Measurements from ENCODE around the gene ACYP2. TPM values are rescaled to one million over a fixed set of nuclear protein-coding genes. Genes with fewer than 3 reads are reported as not detected.
"Not testable (repeated sequence)": the region's sequence is repeated elsewhere in the genome, so short reads cannot be mapped to it uniquely, and the experiment has no call there.

Gene ACYP2
- total RNA-seq, 1 experiment from 2014 or later = 4.7 TPM

- no peak for DNase-seq (ENCODE audit: low read depth)
These were observed 197.7 kb downstream of the ACYP2 start for GRCh38 chr2:54313147-54313546.

- no peak for DNase-seq (ENCODE audit: low read depth)
These were observed 202.6 kb downstream of the ACYP2 start for GRCh38 chr2:54317973-54318372.

GRCh38 chr2:54318821-54319220, 203.4 kb downstream of the ACYP2 start:
- no peak for DNase-seq (ENCODE audit: low read depth)

GRCh38 chr2:54321047-54321446, 205.6 kb downstream of the ACYP2 start:
- no peak for DNase-seq (ENCODE audit: low read depth)

GRCh38 chr2:54324517-54324916, 209.1 kb downstream of the ACYP2 start:
- not testable (repeated sequence) for DNase-seq (ENCODE audit: low read depth)

GRCh38 chr2:54325148-54325547, 209.7 kb downstream of the ACYP2 start:
- DNase-seq (ENCODE audit: low read depth) = no peak

- DNase-seq (ENCODE audit: low read depth) = no peak
These were observed 214.2 kb downstream of the ACYP2 start for GRCh38 chr2:54329482-54330161.

- peak; percentile 93 for DNase-seq (ENCODE audit: low read depth)
These were observed 214.9 kb downstream of the ACYP2 start for GRCh38 chr2:54330162-54330925.

- DNase-seq (ENCODE audit: low read depth) = no peak
These were observed 215.8 kb downstream of the ACYP2 start for GRCh38 chr2:54330926-54331835.

- no peak for DNase-seq (ENCODE audit: low read depth)
These were observed 217.0 kb downstream of the ACYP2 start for GRCh38 chr2:54332386-54332785.

- peak; percentile 50 for DNase-seq (ENCODE audit: low read depth)
These were observed 220.9 kb downstream of the ACYP2 start for GRCh38 chr2:54336136-54336976.

GRCh38 chr2:54336977-54337255, 221.5 kb downstream of the ACYP2 start:
- DNase-seq (ENCODE audit: low read depth) = no peak

- no peak for DNase-seq (ENCODE audit: low read depth)
These were observed 226.2 kb downstream of the ACYP2 start for GRCh38 chr2:54341656-54342055.

- no peak for DNase-seq (ENCODE audit: low read depth)
These were observed 227.2 kb downstream of the ACYP2 start for GRCh38 chr2:54342603-54343002.

GRCh38 chr2:54347622-54348021, 232.2 kb downstream of the ACYP2 start:
- DNase-seq (ENCODE audit: low read depth) = no peak

GRCh38 chr2:54348646-54349045, 233.2 kb downstream of the ACYP2 start:
- DNase-seq (ENCODE audit: low read depth) = no peak

- peak; percentile 27 for DNase-seq (ENCODE audit: low read depth)
These were observed 235.0 kb downstream of the ACYP2 start for GRCh38 chr2:54350426-54350825.

GRCh38 chr2:54353216-54353615, 237.8 kb downstream of the ACYP2 start:
- no peak for DNase-seq (ENCODE audit: low read depth)

Data from HT1080 (cell line).